NCI-H146 (cell line): Measurements from ENCODE around the gene DNER.
"Not testable (repeated sequence)": the region's sequence is repeated elsewhere in the genome, so short reads cannot be mapped to it uniquely, and the experiment has no call there.

ENCODE experiments used
- DNase-seq: peaks from one replicate; lab custom pipeline; 2025; lab: John Stamatoyannopoulos, UW

DNER gene

GRCh38 chr2:229388731-229389130 is 325.6 kb downstream of the DNER start:
- DNase-seq = no peak

- DNase-seq = no peak
Measured at GRCh38 chr2:229387866-229388265, 326.5 kb downstream of the DNER start.

- no peak for DNase-seq
Measured at GRCh38 chr2:229380101-229380625, 334.2 kb downstream of the DNER start.

- DNase-seq = no peak
Measured at GRCh38 chr2:229378386-229378785, 336.0 kb downstream of the DNER start.

- no peak for DNase-seq
Measured at GRCh38 chr2:229376866-229377265, 337.5 kb downstream of the DNER start.

GRCh38 chr2:229375251-229375650 is 339.1 kb downstream of the DNER start:
- DNase-seq = no peak

- DNase-seq = not testable (repeated sequence)
Measured at GRCh38 chr2:229373311-229373710, 341.0 kb downstream of the DNER start.

- no peak for DNase-seq
Measured at GRCh38 chr2:229372207-229372606, 342.1 kb downstream of the DNER start.

GRCh38 chr2:229371086-229371485 is 343.3 kb downstream of the DNER start:
- DNase-seq = no peak

- no peak for DNase-seq
Measured at GRCh38 chr2:229370509-229370908, 343.8 kb downstream of the DNER start.

GRCh38 chr2:229363185-229363814 is 351.1 kb downstream of the DNER start:
- no peak for DNase-seq

GRCh38 chr2:229350883-229351282 is 363.5 kb downstream of the DNER start:
- no peak for DNase-seq

- no peak for DNase-seq
Measured at GRCh38 chr2:229350117-229350805, 364.1 kb downstream of the DNER start.

GRCh38 chr2:229348128-229348527 is 366.2 kb downstream of the DNER start:
- no peak for DNase-seq

- no peak for DNase-seq
Measured at GRCh38 chr2:229346816-229347540, 367.4 kb downstream of the DNER start.

GRCh38 chr2:229344955-229345354 is 369.4 kb downstream of the DNER start:
- DNase-seq = no peak

- no peak for DNase-seq
Measured at GRCh38 chr2:229344151-229344551, 370.2 kb downstream of the DNER start.

- no peak for DNase-seq
Measured at GRCh38 chr2:229343661-229344060, 370.7 kb downstream of the DNER start.

GRCh38 chr2:229342376-229342775 is 372.0 kb downstream of the DNER start:
- peak; percentile 40 for DNase-seq

- DNase-seq = no peak
Measured at GRCh38 chr2:229340086-229340760, 374.1 kb downstream of the DNER start.

GRCh38 chr2:229339618-229340017 is 374.7 kb downstream of the DNER start:
- peak; percentile 22 for DNase-seq

GRCh38 chr2:229339171-229339570 is 375.2 kb downstream of the DNER start:
- not testable (repeated sequence) for DNase-seq
